MCF 10A (cell line): Measurements from ENCODE around the gene CAMK2B. TPM values are rescaled to one million over a fixed set of nuclear protein-coding genes. Genes with fewer than 3 reads are reported as not detected.

Source experiments
- BruUV-seq: library from RNA; stranded (reverse); fragments of 400-500 nt; replicated peaks from 2 replicates; lab custom pipeline; 2021; lab: Mats Ljungman, UMichigan
- CTCF ChIA-PET: fragments of 300-600 bp; sonication (Branson Sonifier 250); formaldehyde crosslinking; extraction: SDS; loops from one replicate; lab custom pipeline; 2021; ENCODE audit warnings: antibody characterized with exemption, inconsistent platforms; lab: Yijun Ruan, JAX
- POLR2A ChIA-PET: fragments of 300-600, 350-650 bp; sonication (Branson Sonifier 250); formaldehyde crosslinking; extraction: SDS; loops from one replicate; lab custom pipeline; 2020; ENCODE audit warnings: antibody characterized with exemption, inconsistent platforms; lab: Yijun Ruan, JAX
- DNase-seq: peaks from one replicate; pipeline ENCODE4 v3.0.0-alpha.2; 2018; ENCODE audit not compliant: unreplicated experiment
- H3K27ac Mint-ChIP-seq: one replicate; pipeline ENCODE4 v1.8.0; 2022; ENCODE audit warnings: mild to moderate bottlenecking, low read depth, mixed read lengths; ENCODE audit not compliant: unreplicated experiment
- H3K27me3 Mint-ChIP-seq: one replicate; pipeline ENCODE4 v1.8.0; 2022; ENCODE audit warnings: mixed read lengths; ENCODE audit not compliant: insufficient read depth, unreplicated experiment
- H3K36me3 Mint-ChIP-seq: one replicate; pipeline ENCODE4 v1.8.0; 2022; ENCODE audit warnings: mild to moderate bottlenecking, moderate library complexity, mixed read lengths; ENCODE audit not compliant: insufficient read depth, unreplicated experiment
- H3K4me1 Mint-ChIP-seq: one replicate; pipeline ENCODE4 v1.8.0; 2022; ENCODE audit warnings: mixed read lengths; ENCODE audit not compliant: insufficient read depth, unreplicated experiment
- H3K4me3 Mint-ChIP-seq: one replicate; pipeline ENCODE4 v1.8.0; 2022; ENCODE audit warnings: mild to moderate bottlenecking, moderate library complexity, mixed read lengths; ENCODE audit not compliant: unreplicated experiment
- H3K9me3 Mint-ChIP-seq: one replicate; pipeline ENCODE4 v1.8.0; 2022; ENCODE audit warnings: mixed read lengths; ENCODE audit not compliant: unreplicated experiment
- intact Hi-C: fragments of 100-400 bp; cut with micrococcal nuclease; formaldehyde crosslinking; loops from 2 replicates; pipeline ENCODE4 v1.14.1; 2022
- total RNA-seq: library from RNA; stranded (reverse); gene quantifications from 2 replicates; pipeline ENCODE4 v1.2.3, GENCODE V29; 2022
- TF ChIP-seq, protein P1 (sequence below): fragments of 200-600 bp; IDR thresholded peaks from one replicate; pipeline ENCODE4 v1.8.0; 2022; ENCODE audit warnings: antibody characterized with exemption, mild to moderate bottlenecking; ENCODE audit not compliant: unreplicated experiment

The CAMK2B gene
- total RNA-seq, 1 experiment from 2014 or later = 1.8 TPM

GRCh38 chr7:44292420-44292817 lies 33.0 kb downstream of the CAMK2B start:
- DNase-seq = no peak
- Mint-ChIP-seq H3K27me3 (peaks cover 20% of the 10 kb centered on the region), H3K36me3 (no peaks in the 10 kb centered on the region), H3K4me3 (no peak overlapping the region), H3K4me1 (no peaks in the 10 kb centered on the region), H3K27ac (no peak overlapping the region), H3K9me3 (no peaks in the 10 kb centered on the region)
- intact Hi-C loops = loop anchor here (5.0 kb wide), 1 partner anchor 35 kb away; no protein-coding TSS in a partner anchor
- TF ChIP-seq, protein P1, sequence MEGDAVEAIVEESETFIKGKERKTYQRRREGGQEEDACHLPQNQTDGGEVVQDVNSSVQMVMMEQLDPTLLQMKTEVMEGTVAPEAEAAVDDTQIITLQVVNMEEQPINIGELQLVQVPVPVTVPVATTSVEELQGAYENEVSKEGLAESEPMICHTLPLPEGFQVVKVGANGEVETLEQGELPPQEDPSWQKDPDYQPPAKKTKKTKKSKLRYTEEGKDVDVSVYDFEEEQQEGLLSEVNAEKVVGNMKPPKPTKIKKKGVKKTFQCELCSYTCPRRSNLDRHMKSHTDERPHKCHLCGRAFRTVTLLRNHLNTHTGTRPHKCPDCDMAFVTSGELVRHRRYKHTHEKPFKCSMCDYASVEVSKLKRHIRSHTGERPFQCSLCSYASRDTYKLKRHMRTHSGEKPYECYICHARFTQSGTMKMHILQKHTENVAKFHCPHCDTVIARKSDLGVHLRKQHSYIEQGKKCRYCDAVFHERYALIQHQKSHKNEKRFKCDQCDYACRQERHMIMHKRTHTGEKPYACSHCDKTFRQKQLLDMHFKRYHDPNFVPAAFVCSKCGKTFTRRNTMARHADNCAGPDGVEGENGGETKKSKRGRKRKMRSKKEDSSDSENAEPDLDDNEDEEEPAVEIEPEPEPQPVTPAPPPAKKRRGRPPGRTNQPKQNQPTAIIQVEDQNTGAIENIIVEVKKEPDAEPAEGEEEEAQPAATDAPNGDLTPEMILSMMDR = no peak
- ChIA-PET CTCF (no interaction called here), POLR2A (no interaction called here)
- no TSS peak for BruUV-seq

DNA sequence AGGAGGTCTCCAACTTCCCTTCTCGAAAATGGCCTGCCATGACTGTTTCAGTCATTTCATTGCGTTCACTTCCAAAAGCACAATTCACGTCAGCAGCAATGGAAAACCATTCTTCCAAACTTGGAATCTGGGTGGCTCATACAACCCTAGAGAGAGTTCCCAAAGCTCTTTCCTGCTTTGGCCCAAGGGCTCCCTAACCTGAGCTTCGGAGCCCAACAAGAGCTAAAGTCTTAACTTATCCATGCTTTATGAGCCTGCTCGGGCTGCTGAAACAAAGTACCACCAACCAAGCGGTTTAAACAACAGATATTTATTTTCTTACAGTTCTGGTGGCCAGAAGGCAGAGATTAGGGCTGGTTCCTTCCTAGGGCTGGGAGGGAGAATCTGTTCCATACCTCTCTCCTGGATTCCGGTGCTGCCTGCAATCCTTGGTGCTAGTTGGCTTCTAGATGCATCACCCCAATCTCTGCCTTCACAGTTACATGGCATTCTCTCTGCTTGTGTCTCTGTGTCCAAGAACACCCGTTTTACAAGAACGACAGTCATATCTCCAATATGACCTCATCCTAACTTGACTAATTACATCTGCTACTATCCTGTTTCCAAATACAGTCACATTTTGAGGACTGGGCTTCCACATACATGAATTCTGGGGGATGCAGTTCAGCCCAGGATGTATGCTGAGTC lies 33.5 kb downstream of the CAMK2B start:
- intact Hi-C loops = loop anchor here (5.0 kb wide), 1 partner anchor 35 kb away; no protein-coding TSS in a partner anchor
- H3K4me3 Mint-ChIP-seq = no peak overlapping the region
- no peak for DNase-seq
- CTCF ChIA-PET = interaction anchor here (0.7 kb wide), 1 partner anchor 1050 kb away, joined by 3 read pairs; no protein-coding TSS in a partner anchor
- H3K4me1 Mint-ChIP-seq = no peaks in the 10 kb centered on the region
- TF ChIP-seq, protein P1 = no peak
- H3K27ac Mint-ChIP-seq = no peak overlapping the region
- H3K36me3 Mint-ChIP-seq = no peaks in the 10 kb centered on the region
- POLR2A ChIA-PET = no interaction called here
- no peaks in the 10 kb centered on the region for H3K9me3 Mint-ChIP-seq
- peaks cover 14% of the 10 kb centered on the region for H3K27me3 Mint-ChIP-seq
- no TSS peak for BruUV-seq

DNA sequence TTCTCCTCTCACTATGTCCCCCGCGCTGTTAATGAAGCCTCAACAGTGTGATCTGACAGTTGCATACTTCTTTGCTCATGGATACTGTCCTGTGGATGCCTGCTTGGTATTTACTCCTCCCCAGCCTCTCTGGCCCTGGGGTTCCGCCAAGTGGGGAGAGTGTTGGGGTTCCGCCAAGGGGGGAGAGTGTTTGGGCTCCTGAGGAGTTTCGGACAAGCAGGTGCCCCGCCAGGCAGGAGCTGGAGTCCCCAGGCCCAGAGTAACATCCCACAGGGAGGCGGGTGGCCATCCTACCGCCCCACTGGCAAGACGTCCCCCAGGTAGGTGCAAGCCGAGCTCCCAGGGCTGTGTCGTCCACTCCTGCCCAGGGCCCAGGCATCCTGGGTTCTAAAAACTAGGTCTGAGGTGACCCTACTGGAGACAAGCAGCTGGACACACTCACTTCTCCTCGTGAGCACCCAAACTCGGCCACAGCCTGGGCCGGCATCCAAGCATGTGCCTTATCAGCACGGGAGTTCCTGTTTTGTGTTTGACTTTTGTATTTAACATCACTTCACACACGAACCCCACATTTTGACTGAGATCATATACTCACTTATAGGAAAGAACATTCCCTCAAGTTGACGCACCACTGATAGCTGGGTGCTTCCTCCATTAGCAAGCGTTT lies 34.2 kb downstream of the CAMK2B start:
- BruUV-seq = no TSS peak
- CTCF ChIA-PET = interaction anchor here (0.7 kb wide), 2 partner anchors 43 to 1049 kb away, joined by 3 read pairs; no protein-coding TSS in a partner anchor
- Mint-ChIP-seq H3K27ac (no peak overlapping the region), H3K9me3 (no peaks in the 10 kb centered on the region), H3K36me3 (no peaks in the 10 kb centered on the region), H3K4me3 (no peak overlapping the region), H3K27me3 (peaks cover 7% of the 10 kb centered on the region), H3K4me1 (no peaks in the 10 kb centered on the region)
- no peak for DNase-seq
- TF ChIP-seq, protein P1 = no peak
- intact Hi-C loops = loop anchor here (5.0 kb wide), 1 partner anchor 34 kb away; no protein-coding TSS in a partner anchor
- POLR2A ChIA-PET = interaction anchor here (0.7 kb wide), 1 partner anchor 9 kb away, joined by 3 read pairs; no protein-coding TSS in a partner anchor

- Mint-ChIP-seq H3K4me3 (no peak overlapping the region), H3K4me1 (no peaks in the 10 kb centered on the region), H3K27me3 (no peaks in the 10 kb centered on the region), H3K27ac (no peak overlapping the region), H3K36me3 (no peaks in the 10 kb centered on the region), H3K9me3 (no peaks in the 10 kb centered on the region)
- DNase-seq = no peak
- intact Hi-C loops = loop anchor here (5.0 kb wide), 1 partner anchor 33 kb away; no protein-coding TSS in a partner anchor
- CTCF ChIA-PET = interaction anchor here (0.7 kb wide), 1 partner anchor 44 kb away, joined by 3 read pairs; no protein-coding TSS in a partner anchor
- POLR2A ChIA-PET = interaction anchor here (0.7 kb wide), 1 partner anchor 9 kb away, joined by 3 read pairs; no protein-coding TSS in a partner anchor
- BruUV-seq = no TSS peak
- TF ChIP-seq, protein P1 = no peak
These were observed 35.2 kb downstream of the CAMK2B start for GRCh38 chr7:44290252-44290620.
